WI38 (cell line): Measurements from ENCODE around the gene GPR17.

Experiments
- H3K4me3 ChIP-seq: 2 replicates; pipeline ENCODE4 v1.5.1; 2011; ENCODE audit warnings: low read depth, mild to moderate bottlenecking, control low read depth, low read length
- CTCF ChIP-seq: IDR thresholded peaks from 2 replicates; pipeline ENCODE4 v1.5.1; 2012; ENCODE audit warnings: low read depth, mild to moderate bottlenecking, control low read depth, low read length

The GPR17 gene

GRCh38 chr2:127626917-127627739, 18.8 kb upstream of the GPR17 start:
- TF ChIP-seq CTCF, result no peak
- H3K4me3 ChIP-seq, result no peak overlapping the region

DNA sequence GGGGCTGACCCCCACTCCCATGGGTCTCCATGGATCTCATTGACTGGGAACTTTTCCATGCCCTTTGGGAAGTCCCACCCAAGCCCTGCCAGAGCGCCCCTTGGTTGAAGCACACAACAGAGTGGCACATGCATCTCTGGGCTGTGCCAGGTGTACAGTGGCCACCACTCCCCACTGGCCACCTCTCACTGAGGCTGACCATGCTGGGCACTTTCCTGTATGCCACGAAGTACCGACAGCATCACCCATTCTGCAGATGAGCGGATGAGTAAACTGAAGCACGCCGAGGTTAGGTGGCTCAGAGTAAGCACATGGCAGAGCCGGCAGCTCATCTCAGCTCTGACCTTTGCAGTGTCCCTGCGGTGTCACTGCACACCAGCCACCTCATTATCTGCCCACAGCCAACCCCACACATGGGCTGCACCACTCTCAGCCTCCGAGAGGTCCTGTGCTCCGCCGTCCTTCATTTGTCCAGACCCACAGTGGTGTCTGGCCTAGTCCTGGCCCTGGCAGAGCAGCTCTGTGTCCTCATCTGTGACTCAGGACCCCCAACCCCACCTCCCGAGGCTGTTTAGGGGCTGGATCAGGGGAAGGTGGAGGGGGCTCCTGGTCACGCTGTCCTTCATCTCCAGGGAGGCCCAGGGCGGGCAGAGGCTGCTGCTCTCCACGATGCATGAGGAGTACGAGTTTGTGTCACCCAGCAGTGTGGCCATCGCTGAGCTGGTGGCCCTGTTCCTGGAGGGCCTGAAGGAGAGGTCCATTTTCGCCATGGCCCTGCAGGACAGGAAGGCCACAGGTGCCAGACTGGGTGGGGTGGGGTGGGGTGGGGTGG, 18.0 kb upstream of the GPR17 start:
- TF ChIP-seq CTCF, result no peak
- H3K4me3 ChIP-seq, result no peak overlapping the region

DNA sequence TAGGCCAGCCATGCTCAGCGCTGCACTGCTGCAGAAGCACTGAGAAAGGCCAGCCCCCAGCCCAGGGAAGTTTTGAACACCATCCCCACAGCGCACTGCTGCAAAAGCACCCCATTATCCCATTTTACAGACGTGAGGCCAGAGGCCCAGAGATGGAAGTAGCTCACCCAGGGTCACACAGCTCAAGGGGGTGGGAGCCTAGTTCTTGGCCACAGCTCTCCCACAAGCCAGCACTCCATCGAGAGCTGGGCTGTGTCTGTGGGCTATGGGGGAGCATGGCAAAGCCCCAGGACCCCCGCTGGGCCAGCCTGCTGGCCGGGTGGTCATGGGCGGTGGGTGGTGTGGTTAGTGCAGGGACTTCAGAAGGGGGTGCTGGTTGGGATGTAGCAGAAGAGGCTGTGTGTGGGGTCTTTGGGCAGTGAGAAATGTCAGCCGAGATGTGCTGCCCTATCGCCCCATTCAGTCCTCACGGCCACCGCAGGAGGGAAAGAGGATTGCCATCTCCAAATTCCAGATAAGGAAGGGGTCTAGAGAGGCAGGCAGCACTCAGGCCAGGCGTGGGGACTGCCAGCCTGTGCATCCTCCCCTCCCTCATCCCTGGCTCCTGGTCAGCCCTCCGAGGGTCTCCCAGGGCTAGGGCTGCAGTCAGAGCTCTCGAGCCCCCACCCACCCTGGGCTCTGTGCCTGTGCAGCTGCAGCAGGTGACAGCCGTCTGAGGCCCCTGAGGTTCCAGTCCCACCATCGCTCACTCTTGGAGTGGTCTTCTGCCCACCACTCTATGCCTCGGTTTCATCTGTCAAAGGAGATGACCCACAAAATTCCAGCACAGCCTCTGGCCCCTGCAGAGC, 17.0 kb upstream of the GPR17 start:
- no peak overlapping the region for H3K4me3 ChIP-seq
- TF ChIP-seq CTCF, result no peak

DNA sequence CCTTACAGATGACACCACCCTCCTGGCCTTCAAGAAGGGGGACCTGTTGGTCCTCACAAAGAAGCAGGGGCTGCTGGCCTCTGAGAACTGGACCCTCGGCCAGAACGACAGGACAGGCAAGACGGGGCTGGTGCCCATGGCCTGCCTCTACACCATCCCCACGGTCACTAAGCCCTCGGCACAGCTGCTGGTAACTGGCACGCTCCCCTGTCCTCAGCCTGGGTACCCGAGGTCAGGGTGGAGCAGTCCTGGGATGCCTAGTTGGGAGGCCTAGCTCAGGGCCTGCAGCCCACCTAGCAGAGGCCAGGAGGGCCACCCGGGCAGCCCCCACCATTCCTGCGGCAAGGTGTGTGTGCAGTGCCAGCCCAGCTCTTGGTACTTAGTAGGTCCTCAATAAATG, 16.3 kb upstream of the GPR17 start:
- TF ChIP-seq CTCF, result no peak
- H3K4me3 ChIP-seq, result no peak overlapping the region

GRCh38 chr2:127630096-127630863, 15.7 kb upstream of the GPR17 start:
- TF ChIP-seq CTCF, result no peak
- no peak overlapping the region for H3K4me3 ChIP-seq

- TF ChIP-seq CTCF, result no peak
- H3K4me3 ChIP-seq, result no peak overlapping the region
Observed at GRCh38 chr2:127630864-127631540, 15.0 kb upstream of the GPR17 start.
